AG09319 (cell line): ENCODE data around the gene SUCO.
"Not testable (repeated sequence)": the region's sequence is repeated elsewhere in the genome, so short reads cannot be mapped to it uniquely, and the experiment has no call there.

ENCODE experiments used
- DNase-seq: peaks from one replicate; pipeline ENCODE4 v3.0.0-alpha.2; 2010; ENCODE audit warnings: low read depth; ENCODE audit errors: extremely low read depth
- CTCF ChIP-seq: IDR thresholded peaks from 2 replicates; pipeline ENCODE4 v1.5.1; 2011; ENCODE audit warnings: low read depth, mild to moderate bottlenecking, inconsistent platforms, low read length, moderate library complexity

SUCO gene

GRCh38 chr1:172488393-172488792, 44.6 kb upstream of the SUCO start:
- no peak for DNase-seq
- TF ChIP-seq CTCF, result no peak

GRCh38 chr1:172489847-172490246, 43.1 kb upstream of the SUCO start:
- no peak for TF ChIP-seq CTCF
- peak; percentile 8 for DNase-seq

- no peak for TF ChIP-seq CTCF
Measured at GRCh38 chr1:172492421-172492820, 40.5 kb upstream of the SUCO start.

GRCh38 chr1:172494166-172494565, 38.8 kb upstream of the SUCO start:
- TF ChIP-seq CTCF, result no peak
- no peak for DNase-seq

More at GRCh38 chr1:172492421-172492820, 40.5 kb upstream of the SUCO start:
- DNase-seq, result no peak

- DNase-seq, result not testable (repeated sequence)
Measured at GRCh38 chr1:172496127-172496526, 36.8 kb upstream of the SUCO start.

- no peak for DNase-seq
- no peak for TF ChIP-seq CTCF
Measured at GRCh38 chr1:172496678-172497077, 36.3 kb upstream of the SUCO start.

GRCh38 chr1:172497230-172497629, 35.7 kb upstream of the SUCO start:
- peak; percentile 16 for DNase-seq
- no peak for TF ChIP-seq CTCF

- DNase-seq, result no peak
- no peak for TF ChIP-seq CTCF
Measured at GRCh38 chr1:172498857-172499256, 34.1 kb upstream of the SUCO start.
